GM19193 (cell line): Measurements from ENCODE around the gene SLC45A1.

ENCODE experiments used
- POLR2A ChIP-seq: IDR thresholded peaks from 4 replicates; pipeline ENCODE4 v1.6.1; 2011; ENCODE audit not compliant: insufficient read depth, insufficient read length; ENCODE audit errors: extremely low read depth

The SLC45A1 gene

DNA sequence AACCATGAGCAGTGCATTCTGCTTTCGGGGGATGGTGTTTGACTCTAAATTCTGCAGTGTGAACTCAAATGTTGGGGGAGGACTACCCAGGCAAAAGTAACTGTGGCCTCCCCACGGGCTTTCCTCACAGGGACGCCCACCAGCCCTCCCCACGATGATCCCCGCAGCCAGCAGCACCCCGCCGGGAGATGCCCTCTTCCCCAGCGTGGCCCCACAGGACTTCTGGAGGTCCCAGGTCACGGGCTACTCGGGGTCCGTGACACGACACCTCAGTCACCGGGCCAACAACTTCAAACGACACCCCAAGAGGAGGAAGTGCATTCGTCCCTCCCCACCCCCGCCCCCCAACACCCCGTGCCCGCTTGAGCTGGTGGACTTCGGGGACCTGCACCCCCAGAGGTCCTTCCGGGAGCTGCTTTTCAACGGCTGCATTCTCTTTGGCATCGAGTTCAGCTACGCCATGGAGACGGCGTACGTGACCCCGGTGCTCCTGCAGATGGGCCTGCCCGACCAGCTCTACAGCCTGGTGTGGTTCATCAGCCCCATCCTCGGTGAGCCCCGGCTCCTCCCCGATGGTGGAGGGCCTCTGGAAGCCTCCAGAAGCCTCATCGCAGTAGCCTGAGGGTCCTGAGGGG lies 6.4 kb downstream of the SLC45A1 start:
- no peak for TF ChIP-seq POLR2A

- TF ChIP-seq POLR2A = no peak
Measured at GRCh38 chr1:8325771-8326170, 7.9 kb downstream of the SLC45A1 start.

GRCh38 chr1:8326265-8326664 lies 8.4 kb downstream of the SLC45A1 start:
- no peak for TF ChIP-seq POLR2A

- no peak for TF ChIP-seq POLR2A
Measured at GRCh38 chr1:8328271-8328670, 10.4 kb downstream of the SLC45A1 start.

DNA sequence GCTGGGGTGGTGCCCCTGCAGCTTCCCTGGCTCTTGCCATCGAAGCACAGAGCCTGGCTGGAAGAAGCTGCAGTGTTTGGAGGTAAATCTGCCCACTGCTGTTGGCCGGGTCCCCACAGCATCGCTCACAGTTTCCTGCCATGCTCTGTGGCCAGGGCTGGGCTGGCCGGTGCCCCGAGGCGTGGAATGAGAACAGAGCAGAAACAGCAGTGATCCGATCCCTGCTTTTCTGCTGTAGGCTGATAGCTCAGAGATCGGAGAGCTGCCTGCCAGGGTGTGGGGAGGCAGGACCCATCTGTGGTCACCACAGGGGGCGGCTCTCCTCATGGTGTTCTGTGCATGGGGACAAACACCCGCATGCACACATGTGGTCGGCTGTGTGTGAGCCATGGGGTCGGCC lies 11.5 kb downstream of the SLC45A1 start:
- no peak for TF ChIP-seq POLR2A

- no peak for TF ChIP-seq POLR2A
Measured at GRCh38 chr1:8329858-8330257, 11.9 kb downstream of the SLC45A1 start.

DNA sequence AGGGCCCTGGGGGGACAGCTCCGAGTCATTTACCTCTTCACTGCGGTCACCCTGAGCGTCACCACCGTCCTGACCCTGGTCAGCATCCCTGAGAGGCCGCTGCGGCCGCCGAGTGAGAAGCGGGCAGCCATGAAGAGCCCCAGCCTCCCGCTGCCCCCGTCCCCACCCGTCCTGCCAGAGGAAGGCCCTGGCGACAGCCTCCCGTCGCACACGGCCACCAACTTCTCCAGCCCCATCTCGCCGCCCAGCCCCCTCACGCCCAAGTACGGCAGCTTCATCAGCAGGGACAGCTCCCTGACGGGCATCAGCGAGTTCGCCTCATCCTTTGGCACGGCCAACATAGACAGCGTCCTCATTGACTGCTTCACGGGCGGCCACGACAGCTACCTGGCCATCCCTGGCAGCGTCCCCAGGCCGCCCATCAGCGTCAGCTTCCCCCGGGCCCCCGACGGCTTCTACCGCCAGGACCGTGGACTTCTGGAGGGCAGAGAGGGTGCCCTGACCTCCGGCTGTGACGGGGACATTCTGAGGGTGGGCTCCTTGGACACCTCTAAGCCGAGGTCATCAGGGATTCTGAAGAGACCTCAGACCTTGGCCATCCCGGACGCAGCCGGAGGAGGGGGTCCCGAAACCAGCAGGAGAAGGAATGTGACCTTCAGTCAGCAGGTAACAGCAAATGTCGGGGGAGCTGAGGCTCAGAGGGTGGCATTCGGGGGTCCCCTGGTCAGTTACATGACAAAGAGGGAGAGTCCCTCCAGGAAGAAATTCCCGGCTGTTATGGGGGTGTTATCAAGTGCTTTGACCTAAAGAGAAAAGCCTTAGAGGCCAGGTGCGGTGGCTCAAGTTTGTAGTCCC lies 12.6 kb downstream of the SLC45A1 start:
- TF ChIP-seq POLR2A = no peak

DNA sequence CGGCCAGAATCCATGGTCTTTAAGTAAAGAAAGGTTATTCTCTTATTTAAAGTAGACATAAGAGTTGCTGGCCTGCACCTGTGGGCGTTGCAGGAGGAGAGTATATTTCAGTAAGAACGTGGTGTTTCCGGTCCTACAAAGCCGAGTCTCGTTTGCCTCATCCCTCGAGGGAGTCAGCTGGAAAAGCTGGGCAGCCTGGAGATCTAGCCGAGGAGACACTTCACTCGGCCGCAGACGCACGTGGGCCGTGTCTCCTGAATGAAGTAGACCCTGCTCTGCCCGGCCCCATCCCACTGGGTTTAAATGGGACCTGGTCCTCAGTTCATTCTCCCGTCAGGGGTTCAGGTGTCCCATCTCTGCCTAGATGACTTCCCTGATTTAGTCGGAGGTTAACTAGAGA lies 14.9 kb downstream of the SLC45A1 start:
- TF ChIP-seq POLR2A = no peak

- no peak for TF ChIP-seq POLR2A
Measured at GRCh38 chr1:8333246-8333987, 15.5 kb downstream of the SLC45A1 start.

DNA sequence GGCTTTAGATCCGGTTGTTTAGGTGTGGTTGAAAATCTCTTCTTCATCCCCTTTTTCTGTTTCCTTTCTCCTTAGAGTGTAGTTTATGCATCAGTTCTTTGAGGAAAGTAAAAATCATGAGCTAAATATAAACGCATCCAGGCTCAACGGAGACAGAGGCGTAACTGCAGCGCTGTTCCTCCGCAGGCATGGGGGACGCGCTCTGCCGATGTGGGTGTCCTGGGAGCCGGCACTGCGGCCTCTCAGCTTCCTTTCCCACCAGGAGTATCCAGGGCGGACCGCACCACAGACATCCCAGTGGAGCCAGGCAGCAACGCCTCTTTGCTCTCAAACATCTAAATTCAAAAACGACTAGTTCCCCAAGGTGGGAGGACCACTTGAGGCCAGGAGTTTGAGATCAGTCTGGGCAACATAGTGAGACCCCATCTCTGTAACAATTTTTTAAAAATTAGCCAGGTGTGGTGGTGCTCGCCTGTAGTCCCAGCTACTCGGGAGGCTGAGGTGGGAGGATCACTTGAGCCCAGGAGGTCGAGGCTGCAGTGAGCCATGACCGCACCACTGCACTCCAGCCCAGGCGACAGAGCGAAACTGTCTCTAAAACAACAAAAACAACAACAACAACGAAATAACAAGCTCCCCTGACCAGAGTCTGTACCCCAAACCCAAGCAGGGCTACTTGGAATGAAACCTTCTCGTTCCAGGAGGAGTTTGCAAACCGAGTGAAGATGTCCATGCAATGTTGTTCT lies 16.4 kb downstream of the SLC45A1 start:
- no peak for TF ChIP-seq POLR2A

DNA sequence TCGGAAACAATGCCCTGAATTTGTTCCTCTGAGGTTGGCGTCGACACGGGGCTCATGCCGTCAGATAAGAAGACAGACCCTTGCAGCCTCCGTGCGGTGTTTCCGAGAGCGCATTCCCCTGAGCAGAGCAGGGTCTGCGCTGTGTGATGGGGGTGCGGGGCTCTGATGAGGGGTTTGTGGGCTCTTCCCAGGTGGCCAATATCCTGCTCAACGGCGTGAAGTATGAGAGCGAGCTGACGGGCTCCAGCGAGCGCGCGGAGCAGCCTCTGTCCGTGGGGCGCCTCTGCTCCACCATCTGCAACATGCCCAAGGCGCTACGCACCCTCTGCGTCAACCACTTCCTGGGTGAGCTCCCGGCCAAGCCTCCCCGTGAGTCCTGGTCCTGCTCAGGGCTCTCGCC lies 17.3 kb downstream of the SLC45A1 start:
- no peak for TF ChIP-seq POLR2A

DNA sequence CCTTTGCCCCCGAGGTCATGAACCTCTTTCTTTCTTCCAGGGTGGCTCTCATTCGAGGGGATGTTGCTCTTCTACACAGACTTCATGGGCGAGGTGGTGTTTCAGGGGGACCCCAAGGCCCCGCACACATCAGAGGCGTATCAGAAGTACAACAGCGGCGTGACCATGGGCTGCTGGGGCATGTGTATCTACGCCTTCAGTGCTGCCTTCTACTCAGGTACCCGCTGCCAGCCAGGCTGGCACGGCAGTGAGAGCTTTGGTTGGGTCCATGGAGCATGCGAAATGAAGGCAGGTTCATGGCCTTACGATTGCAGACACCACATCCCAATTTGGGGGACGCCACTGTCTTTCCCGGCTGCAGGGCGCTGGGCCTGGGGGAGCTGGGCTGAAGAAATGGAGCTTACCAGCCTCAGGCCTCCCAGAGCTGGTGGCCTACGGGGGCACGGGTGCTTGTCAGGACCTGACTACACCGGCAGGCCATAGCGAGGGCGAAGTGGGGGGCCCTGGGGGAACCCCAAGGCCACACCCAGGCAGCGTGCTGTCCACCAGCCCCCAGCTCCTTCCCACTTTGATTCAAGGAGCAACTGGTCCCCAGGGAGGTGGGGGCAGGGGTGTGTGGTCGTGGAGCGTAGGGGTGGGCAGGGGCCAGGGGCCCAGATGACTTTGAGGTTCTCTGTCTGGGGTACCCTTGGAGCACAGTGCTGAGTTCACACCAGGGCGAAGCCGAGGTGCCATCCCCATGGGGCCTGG lies 20.0 kb downstream of the SLC45A1 start:
- no peak for TF ChIP-seq POLR2A

DNA sequence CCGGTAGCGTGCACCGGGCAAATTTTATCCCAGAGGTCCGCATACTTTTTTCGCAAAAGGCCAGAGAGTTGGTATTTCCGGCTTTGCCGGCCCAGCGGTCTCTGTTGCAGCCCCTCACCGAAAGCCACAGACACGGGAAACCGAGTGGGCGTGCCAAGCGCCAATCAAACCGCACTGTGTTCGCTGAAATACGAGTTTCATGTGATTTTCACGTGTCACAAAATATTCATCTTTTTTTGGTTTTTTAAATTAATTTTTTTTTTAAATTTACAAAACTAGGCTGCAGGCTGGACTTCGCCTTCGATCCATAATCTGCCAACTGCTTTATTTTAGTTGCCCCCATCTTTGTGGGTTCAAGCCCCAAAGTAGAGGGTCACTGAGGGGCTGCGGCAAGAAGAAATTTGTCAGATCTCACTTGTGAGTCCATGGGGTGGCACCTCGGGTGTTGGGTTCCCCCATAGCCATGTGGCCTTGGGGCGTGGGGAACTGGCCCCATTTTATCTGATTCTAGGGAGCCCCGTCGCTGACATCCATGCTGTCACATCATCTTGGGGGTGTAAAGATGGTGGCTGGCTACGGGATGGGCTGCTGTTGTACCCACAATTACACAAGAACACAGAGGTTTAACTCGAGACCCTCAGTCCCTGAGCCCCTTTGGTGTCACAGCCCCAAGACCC lies 20.8 kb downstream of the SLC45A1 start:
- no peak for TF ChIP-seq POLR2A

DNA sequence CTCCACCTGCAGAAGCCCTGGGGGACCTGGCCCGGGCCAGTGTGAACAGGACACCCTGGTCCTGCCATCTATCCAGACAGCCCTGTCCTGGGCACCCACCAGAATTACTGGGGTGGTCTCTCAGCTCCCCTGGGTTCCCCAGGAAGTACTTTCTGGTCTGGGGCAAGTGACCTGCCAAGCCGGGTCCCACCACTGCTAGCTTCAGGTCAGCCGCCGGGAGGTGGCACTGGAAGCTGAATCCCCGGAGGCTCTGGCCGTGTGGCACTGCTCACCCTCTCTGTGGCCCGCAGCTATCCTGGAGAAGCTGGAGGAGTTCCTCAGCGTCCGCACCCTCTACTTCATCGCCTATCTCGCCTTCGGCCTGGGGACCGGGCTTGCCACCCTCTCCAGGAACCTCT lies 21.3 kb downstream of the SLC45A1 start:
- TF ChIP-seq POLR2A = no peak
